Ureter (tissue), 1 donor: ENCODE measurements around the gene MYORG. TPM values are rescaled to one million over a fixed set of nuclear protein-coding genes. Genes with fewer than 3 reads are reported as not detected.

Source experiments
- DNase-seq: peaks from one replicate; pipeline ENCODE4 v3.0.0-alpha.2; 2020; ENCODE audit warnings: low spot score
- total RNA-seq: library from RNA; stranded (reverse); gene quantifications from one replicate; pipeline ENCODE4 v1.2.4, GENCODE V29; 2023
- donor health status: DM: yes; HTN: yes; CAD: no.

The MYORG gene
- 8.1 TPM for total RNA-seq

GRCh38 chr9:34376596-34377403, at the start of gene MYORG:
TSS of gene MYORG (minus strand) at chr9:34376898. CDS start at chr9:34372943, 3,955 bp downstream.
- DNase-seq: peak; percentile 95

DNA sequence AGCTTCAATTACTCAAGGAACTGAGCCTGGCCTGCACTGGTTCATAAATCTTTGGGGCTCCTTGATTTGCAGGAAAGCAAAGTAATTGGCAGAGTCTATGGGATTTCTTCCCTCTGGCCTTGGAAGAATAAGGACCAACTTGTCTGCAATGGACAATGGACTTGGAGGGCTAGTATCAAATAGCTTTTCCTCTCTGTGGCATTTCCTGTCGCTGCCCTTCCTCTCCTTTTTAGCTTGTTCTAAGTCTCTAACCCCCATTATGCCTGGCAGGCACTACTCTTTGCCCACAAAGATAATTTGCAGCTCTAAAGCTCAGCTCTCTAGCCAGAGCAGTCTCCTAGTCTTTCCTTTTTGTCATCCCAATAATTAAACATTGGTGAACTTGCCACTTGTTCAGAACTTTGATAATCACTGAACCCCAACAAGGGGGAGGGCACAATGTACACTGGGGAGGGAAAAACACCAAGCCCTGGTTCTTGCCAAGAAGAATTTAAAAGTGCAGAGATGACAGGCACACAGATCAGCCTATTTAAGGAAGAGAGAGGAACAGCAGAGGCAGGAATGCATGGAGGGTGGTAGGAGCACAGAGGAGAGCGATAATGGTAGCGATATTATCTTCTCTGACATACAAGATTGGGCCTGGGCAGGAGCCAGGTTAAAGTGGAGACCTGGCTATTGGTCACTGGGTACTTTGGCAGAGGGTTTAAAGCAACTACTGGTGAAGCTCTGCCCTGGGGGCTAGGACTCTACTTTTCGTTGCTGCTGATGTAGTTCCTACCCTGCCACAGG, 43.2 kb upstream of the MYORG start:
- no peak for DNase-seq

GRCh38 chr9:34417734-34418133, 41.0 kb upstream of the MYORG start:
- DNase-seq: no peak

GRCh38 chr9:34413231-34413852, 36.6 kb upstream of the MYORG start:
- DNase-seq: no peak

- DNase-seq: no peak
These were observed 35.6 kb upstream of the MYORG start for GRCh38 chr9:34412336-34412735.

- DNase-seq: no peak
These were observed 32.5 kb upstream of the MYORG start for GRCh38 chr9:34409154-34409553.

DNA sequence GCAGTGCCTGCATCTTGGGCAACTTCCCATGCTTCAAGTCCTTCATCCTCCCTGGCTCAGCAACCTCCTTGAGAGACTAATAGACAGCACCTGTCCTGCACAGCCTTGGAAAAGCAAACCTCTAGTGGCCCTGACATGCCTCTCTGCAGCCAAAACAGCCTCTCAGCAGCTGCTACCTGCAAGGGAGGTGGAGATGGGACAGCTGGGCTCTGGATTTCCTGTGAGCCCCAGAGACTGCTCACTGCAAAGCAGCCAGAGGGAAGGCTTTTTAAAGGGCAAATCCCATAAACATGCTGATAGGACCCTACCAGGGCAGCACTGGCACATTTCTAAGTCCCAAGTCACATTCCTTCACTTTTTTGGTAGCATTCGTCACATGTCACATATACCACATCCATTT, 31.5 kb upstream of the MYORG start:
- DNase-seq: no peak

DNA sequence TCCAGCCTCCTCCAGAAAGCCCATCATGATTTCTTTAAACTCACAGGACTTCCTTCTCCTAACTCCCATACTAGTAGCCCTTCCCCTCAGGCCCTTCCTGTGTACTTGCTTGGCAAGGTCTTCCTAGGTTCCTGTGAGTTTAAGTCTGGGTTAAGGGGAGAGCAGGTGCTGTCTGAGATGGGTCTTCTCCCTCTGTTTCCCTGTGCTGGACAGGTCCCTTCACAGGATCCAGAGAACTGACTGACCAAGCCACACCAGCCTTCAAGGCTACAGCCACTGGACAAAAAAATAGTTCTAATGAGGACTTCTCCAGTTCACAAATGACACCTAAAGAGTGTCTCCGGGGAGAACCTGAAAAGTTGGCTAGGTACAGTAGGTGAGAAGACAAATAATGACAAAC, 29.5 kb upstream of the MYORG start:
- no peak for DNase-seq

DNA sequence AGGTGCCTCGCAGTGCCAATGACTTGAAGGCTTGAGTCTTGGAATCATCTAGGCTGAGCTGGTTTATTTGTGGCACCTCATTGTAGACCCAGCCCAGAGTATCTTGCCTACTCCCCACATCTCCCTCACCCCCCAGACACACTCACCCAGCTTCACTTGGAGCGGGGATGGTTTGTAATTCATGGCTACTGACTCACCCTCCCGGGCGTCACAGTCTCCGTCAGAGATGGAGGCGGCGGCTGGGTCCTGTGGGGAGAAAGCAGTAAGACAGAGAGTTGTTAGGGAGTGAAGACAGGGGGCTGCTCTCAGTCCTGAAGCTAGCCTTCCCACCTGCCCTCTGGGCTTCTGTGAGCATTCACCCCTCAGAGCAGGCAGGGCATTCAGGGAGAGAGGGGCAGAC, 29.0 kb upstream of the MYORG start:
- no peak for DNase-seq

GRCh38 chr9:34403554-34404380, 27.1 kb upstream of the MYORG start:
- DNase-seq: peak; percentile 77

DNA sequence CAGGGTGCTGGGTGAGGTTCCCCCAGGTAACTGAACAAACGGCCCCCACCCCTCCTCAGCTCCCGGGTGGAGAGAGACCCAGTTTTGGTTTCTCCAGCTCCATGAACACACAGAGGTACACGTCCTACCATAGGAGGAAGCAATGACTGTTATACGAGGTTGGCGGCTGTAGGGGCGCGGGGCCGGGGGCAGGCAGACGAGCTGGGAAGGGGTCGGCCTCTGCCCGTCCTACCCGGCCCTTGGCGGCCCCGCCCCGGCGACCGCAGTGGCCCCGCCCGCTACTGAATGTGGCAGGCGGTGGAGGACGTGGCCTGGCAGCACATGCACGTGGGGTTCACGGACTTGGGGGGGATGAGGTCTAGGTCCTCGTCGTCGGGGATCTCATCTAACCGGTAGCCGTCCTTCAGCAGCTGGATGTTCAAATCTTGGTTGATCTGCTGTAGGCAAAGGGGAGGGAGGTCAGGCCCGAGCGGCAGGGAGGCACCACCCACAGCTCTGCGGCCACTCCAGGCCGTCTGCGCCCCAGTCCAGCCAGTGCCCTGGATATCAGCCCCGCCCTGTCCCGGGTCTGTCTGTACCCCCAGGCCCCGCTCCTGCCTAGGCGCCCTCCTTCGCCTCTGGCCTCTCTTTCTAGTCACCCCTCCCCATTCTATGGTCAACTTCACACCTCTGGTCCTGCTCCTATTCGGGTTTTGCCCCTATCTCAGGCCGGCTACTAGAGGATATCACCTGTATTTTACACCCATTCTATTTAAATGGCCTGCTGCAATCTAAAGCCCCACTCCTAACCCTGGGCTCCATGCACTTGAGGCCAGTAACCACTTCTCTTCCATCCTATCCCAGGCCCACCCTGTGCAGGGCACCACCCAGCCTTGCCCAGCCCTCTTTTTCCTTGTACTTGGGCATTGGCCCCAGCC, 24.2 kb upstream of the MYORG start:
- DNase-seq: no peak

DNA sequence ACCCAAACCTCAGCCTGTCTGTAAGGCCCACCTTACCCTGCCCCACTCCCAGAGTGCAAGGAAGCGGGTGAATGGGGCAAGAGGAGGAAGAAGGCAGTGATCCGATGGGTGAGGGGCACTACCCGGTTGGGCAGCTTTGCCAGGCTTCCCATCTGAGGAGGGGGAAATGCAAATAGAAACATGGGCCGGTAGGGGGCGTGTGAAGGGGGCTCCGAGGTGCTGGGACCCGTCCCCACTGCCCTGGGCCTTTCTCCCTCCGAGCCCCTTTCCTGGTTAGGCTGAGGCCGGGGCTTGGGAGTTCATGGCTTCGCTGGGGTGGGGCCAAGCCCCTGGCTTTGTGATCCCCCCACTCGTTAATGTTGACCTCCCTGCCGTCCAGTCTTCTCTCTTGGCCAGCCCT, 23.6 kb upstream of the MYORG start:
- no peak for DNase-seq

DNA sequence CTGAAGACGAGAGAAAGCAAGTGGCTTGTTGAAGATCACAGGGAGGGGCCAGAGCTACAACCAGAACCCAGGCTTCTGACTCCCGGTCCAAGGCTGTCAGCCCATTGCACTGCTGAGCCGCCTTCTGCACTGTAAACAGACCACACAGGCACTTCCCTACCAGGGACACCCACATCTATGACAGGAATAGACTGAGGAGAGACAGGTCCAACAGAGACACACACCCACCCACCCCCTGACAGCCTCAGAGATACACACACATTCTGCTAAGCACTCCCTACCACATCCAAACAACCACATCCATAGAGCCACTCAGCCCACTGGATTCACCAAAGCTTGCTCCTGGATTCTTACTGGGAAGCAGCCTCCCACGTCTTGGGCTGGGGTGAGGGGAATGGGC, 23.0 kb upstream of the MYORG start:
- no peak for DNase-seq

DNA sequence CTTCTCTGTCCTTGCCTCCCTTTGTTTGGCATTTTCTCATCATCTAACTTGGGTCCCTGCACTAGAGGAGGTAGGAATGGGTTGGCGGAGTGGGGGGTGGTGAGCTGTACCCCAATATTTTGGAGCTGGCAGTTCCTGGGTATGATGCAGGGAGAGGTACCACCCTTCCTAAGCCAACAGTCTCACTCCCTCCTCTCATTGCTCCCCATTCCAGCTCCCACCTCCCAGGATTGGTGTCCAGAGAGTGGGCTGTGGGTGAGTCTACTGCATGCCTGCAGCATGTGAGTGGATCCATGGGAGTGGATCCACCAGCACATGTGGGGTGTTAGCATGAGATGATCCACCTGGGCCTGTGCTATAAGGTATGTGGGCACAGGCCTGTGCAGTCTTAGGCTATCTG, 22.2 kb upstream of the MYORG start:
- no peak for DNase-seq

DNA sequence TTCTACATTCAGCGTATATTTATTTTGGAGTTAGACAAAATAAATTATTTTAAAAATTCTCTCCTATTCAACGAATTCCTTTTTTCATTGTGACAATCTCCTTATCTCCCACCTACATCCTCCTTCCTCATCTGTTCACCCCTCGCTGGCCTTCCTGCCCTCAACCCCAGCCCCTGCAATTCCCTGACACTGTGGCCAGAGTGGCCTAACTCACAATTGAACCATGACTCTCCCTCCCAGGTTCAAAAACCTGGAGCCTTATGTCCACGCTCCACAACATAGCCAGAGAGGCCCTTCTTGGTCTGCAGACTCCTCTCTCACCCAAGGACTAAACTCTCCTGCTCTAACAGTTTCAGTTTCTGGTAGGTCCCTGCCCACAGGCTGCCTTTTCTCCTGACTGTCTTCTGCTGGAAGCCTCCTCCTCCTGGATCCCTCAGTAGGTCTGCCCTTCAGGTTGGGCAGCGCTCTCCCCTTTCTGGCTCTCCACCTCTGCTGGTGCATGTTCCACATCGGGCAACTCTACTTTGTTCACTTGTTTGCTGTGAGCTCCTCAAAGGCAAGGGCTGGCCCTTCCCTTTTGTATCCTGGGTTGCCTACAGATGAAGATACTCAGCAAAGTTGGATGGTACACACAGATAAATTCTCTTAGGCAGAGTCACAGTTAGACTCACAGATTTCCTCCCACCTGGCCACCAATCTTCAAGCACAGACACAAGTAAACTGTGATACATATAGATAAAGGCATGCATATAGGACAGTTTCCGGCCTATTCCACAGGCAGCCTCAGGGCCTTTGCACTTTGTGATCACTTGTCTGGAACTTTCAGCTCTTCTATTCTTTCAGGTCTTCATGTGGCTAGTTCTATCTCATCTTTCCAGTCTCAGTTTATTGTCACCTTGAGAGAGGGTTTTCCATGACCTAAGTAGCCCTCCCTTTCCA, 19.8 kb upstream of the MYORG start:
- no peak for DNase-seq

DNA sequence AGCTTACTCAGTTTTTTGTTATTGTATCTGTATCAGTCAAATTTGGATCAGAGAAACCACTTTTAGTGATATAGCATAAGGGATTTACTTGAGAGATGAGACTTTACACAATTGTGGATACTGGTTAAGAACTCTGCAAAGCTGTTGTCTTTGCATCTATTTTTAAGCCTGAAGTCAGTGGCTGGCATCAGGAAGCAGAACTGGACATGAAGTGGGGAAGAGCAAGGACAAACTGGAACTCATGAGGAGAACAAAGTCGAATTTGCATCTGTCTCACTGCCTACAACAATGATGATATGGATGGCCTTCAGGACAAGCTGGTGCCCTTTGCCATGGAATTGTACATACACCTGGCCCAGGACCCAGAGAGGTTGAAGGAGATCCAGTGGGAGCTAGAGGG, 15.8 kb upstream of the MYORG start:
- no peak for DNase-seq

DNA sequence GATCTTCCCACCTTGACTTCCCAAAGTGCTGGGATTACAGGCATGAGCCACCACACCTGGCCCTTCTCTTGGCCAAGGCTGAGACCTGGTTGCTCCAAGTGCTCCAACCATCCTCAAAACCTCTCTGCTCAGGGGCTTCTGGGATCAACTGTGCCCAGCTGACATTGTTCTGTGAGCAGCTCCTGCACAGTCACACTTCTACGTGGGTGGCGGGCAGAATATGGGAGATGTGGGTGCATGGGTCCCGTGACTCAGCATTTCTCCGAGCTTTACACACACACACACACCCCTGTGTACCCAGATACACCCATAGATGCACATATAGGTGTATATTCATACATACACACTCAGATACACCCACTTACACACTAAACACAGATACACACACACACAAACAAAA, 10.5 kb upstream of the MYORG start:
- peak; percentile 20 for DNase-seq

GRCh38 chr9:34386656-34387055, 10.0 kb upstream of the MYORG start:
- peak; percentile 31 for DNase-seq

DNA sequence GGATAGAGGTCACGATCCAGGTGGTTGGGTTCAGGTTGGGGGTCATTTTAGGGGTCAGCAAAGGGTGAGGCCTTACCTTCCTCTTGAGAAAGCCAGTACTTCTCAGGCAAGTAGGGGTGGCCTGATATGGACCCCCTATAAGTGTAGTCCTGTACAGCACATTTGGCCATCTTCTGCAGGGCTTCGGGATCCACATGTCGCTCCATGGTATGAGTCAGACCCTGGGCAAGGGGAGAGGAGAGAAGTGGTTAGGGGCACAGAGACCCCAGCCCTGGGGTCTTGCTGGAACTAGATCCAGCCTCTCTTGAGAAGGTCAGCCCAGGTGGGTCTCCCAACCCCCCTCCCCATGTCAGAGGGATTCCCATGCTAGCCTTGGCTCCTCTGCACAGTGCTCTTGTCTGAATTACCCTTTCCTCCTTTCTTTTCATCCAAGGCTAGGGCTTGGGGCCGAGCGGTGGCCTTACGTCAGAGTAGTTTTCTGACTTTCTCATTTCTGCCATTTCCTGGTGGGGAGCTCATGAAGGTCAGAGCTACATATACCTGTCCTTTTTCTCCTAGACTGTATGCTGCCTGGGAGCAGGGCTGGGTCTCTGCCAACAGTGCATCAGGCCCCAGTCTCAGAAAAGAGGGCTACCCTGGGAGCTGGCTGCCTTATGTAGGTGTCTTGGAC, 9.0 kb upstream of the MYORG start:
- DNase-seq: peak; percentile 36
